ENCODE data around the gene NDUFA8. TPM values are rescaled to one million over a fixed set of nuclear protein-coding genes. Genes with fewer than 3 reads are reported as not detected.

Gene NDUFA8
- total and polyA plus RNA-seq, 2 of the 4 experiments (the other 2 are of a cell fraction) = 45.2 to 98.1 TPM

DNA sequence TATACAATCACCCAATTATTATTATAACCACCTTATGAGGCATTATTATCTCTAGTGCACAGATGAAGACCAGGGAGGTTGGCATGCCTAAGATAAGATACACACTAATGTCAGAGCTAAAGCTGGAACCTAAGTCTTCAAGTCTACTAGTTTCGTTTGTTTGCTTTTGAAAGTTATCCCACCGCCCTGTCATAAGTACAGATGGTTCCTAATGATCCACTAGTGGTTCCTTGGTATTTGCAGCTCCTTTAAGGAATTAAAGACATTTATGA is 14.1 kb downstream of the NDUFA8 start:
- Histone ChIP-seq H3K4me2 (ENCODE audit: low read depth, low read length) (no peak overlapping the region), H2AFZ (replicated peaks; ENCODE audit: low read length, poor library complexity) (no peak overlapping the region), H2AK5ac (ENCODE audit: low read depth, low read length) (no peak overlapping the region), H2BK5ac (ENCODE audit: low read depth, low read length, poor library complexity, severe bottlenecking) (no peak overlapping the region), H2BK120ac (ENCODE audit: low read depth, low read length) (no peak overlapping the region), H3K4me1 (ENCODE audit: control insufficient read depth, insufficient read depth, low read length) (no peaks in the 10 kb centered on the region), H3K27ac (ENCODE audit: insufficient read depth, low read length) (no peak overlapping the region), H4K20me1 (ENCODE audit: insufficient read depth, low read length) (no peaks in the 10 kb centered on the region), H4K5ac (ENCODE audit: low read depth, low read length) (no peak overlapping the region), H3K4ac (ENCODE audit: low read depth, low read length) (no peak overlapping the region), H3K18ac (ENCODE audit: low read depth, low read length) (no peak overlapping the region), H2AK9ac (replicated peaks; ENCODE audit: low read depth, low read length, poor library complexity) (no peak overlapping the region), H3K14ac (replicated peaks; ENCODE audit: low read depth, low read length) (no peak overlapping the region), H3K36me3 (ENCODE audit: control insufficient read depth, insufficient read depth, low read length) (peaks cover 27% of the 10 kb centered on the region), H3K27me3 (ENCODE audit: control insufficient read depth, insufficient read depth, low read length) (no peaks in the 10 kb centered on the region), H4K91ac (ENCODE audit: insufficient read depth, low read depth, low read length) (no peak overlapping the region), H3K9me3 (ENCODE audit: control insufficient read depth, insufficient read depth, low read length) (no peaks in the 10 kb centered on the region), H2BK20ac (ENCODE audit: low read depth, low read length) (no peak overlapping the region), H3K79me1 (ENCODE audit: low read depth in 1 of 2, low read length in 2 of 2) (peaks cover 4 to 5% of the 10 kb centered on the region in 2 experiments), H3K9ac (ENCODE audit: low read depth, low read length) (no peak overlapping the region), H3K4me3 (ENCODE audit: insufficient read depth, low read depth, low read length) (no peak overlapping the region), H2BK15ac (ENCODE audit: low read depth, low read length) (no peak overlapping the region), H4K8ac (ENCODE audit: low read depth in 2 of 2, low read length in 2 of 2) (no peak overlapping the region), H3K9me1 (ENCODE audit: insufficient read depth, low read length) (peaks cover 8% of the 10 kb centered on the region; the same call in 1 of the 2 replicates), H3K23ac (ENCODE audit: low read depth, low read length) (no peak overlapping the region), H3K56ac (ENCODE audit: extremely low read depth, insufficient read depth, low read length) (no peak overlapping the region)
- ChIA-PET CTCF (interaction anchor here (0.9 to 2.2 kb wide), 5 partner anchors 9 to 205 kb away, joined by 3 to 8 read pairs (median 6); partner anchors contain the start of genes MORN5 and NDUFA8), POLR2A (ENCODE audit: unreplicated experiment) (no interaction called here)
- dilution Hi-C loops (cut with HindIII; ENCODE audit: low sequenced_read_pairs, unreplicated experiment) (no loop called here), intact Hi-C loops (cut with micrococcal nuclease) (no loop called here), in situ Hi-C loops (cut with MboI; ENCODE audit: low sequenced_read_pairs) (no loop called here)
- no peak for DNase-seq
- no peak for ATAC-seq (ENCODE audit: low read depth)
- no TSS peak for BruUV-seq (replicated peaks)
- TF ChIP-seq POLR2A (IDR thresholded peaks at IDR 0.05; ENCODE audit: low read depth, low read length) = no peak
- no peak for TF ChIP-seq CHD1 (IDR thresholded peaks at IDR 0.05; ENCODE audit: low read depth, low read length)
- no peak for TF ChIP-seq FOS (IDR thresholded peaks at IDR 0.05; ENCODE audit: low read depth, low read length)
- no peak for TF ChIP-seq RFX5 (IDR thresholded peaks at IDR 0.05; ENCODE audit: low read depth, low read length)
- no peak for TF ChIP-seq MAFK (IDR thresholded peaks at IDR 0.05; ENCODE audit: low read depth, low read length)
- TF ChIP-seq, protein P1, sequence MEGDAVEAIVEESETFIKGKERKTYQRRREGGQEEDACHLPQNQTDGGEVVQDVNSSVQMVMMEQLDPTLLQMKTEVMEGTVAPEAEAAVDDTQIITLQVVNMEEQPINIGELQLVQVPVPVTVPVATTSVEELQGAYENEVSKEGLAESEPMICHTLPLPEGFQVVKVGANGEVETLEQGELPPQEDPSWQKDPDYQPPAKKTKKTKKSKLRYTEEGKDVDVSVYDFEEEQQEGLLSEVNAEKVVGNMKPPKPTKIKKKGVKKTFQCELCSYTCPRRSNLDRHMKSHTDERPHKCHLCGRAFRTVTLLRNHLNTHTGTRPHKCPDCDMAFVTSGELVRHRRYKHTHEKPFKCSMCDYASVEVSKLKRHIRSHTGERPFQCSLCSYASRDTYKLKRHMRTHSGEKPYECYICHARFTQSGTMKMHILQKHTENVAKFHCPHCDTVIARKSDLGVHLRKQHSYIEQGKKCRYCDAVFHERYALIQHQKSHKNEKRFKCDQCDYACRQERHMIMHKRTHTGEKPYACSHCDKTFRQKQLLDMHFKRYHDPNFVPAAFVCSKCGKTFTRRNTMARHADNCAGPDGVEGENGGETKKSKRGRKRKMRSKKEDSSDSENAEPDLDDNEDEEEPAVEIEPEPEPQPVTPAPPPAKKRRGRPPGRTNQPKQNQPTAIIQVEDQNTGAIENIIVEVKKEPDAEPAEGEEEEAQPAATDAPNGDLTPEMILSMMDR (conservative IDR thresholded peaks at IDR 0.05; ENCODE audit: low read depth, low read length) = no peak
- WGBS, 2 experiments (ENCODE audit: extremely low coverage in 2 of 2, insufficient read length in 1 of 2) = 100% methylated on average over 2 of the region's 2 CpGs; no CpG with 5 or more reads in 1 of the 2 experiments

All from IMR-90 (cell line).